Activated CD8-positive, alpha-beta memory T cell treated with anti-CD3 and anti-CD28 coated beads, Interleukin-2, amount 50 U/mL, for 48 hours (primary cell): ENCODE data around the gene LSM14A.
"Not testable (repeated sequence)": the region's sequence is repeated elsewhere in the genome, so short reads cannot be mapped to it uniquely, and the experiment has no call there.

Experiments used
- DNase-seq: peaks from one replicate; pipeline ENCODE4 v3.0.0-alpha.2; 2020

Gene LSM14A

GRCh38 chr19:34232566-34233481, 60.5 kb downstream of the LSM14A start:
- peak; percentile 63 for DNase-seq

GRCh38 chr19:34235425-34235940, 63.2 kb downstream of the LSM14A start:
- DNase-seq, result no peak

GRCh38 chr19:34236035-34236987, 64.0 kb downstream of the LSM14A start:
- no peak for DNase-seq

- no peak for DNase-seq
Observed at GRCh38 chr19:34237283-34237682, 65.0 kb downstream of the LSM14A start.

GRCh38 chr19:34237939-34238338, 65.6 kb downstream of the LSM14A start:
- no peak for DNase-seq

- no peak for DNase-seq
Observed at GRCh38 chr19:34241513-34242337, 69.4 kb downstream of the LSM14A start.

- DNase-seq, result not testable (repeated sequence)
Observed at GRCh38 chr19:34243138-34243875, 71.0 kb downstream of the LSM14A start.

GRCh38 chr19:34243876-34244578, 71.7 kb downstream of the LSM14A start:
- no peak for DNase-seq

GRCh38 chr19:34244611-34245299, 72.5 kb downstream of the LSM14A start:
- no peak for DNase-seq

GRCh38 chr19:34246340-34246739, 74.0 kb downstream of the LSM14A start:
- no peak for DNase-seq

- DNase-seq, result no peak
Observed at GRCh38 chr19:34248941-34249340, 76.6 kb downstream of the LSM14A start.

- DNase-seq, result not testable (repeated sequence)
Observed at GRCh38 chr19:34253167-34253566, 80.9 kb downstream of the LSM14A start.

GRCh38 chr19:34253681-34254045, 81.4 kb downstream of the LSM14A start:
- DNase-seq, result not testable (repeated sequence)

- peak; percentile 93 for DNase-seq
Observed at GRCh38 chr19:34254046-34254697, 81.9 kb downstream of the LSM14A start, which contains the start of gene GARRE1. GARRE1 (plus strand) TSS chr19:34254554; CDS start chr19:34300474, 45,920 bp downstream.

GRCh38 chr19:34254698-34255432, 82.6 kb downstream of the LSM14A start:
- DNase-seq, result peak; percentile 70

- DNase-seq, result no peak
Observed at GRCh38 chr19:34255546-34255945, 83.2 kb downstream of the LSM14A start.

GRCh38 chr19:34256835-34257558, 84.7 kb downstream of the LSM14A start:
- no peak for DNase-seq

- DNase-seq, result no peak
Observed at GRCh38 chr19:34257559-34257924, 85.2 kb downstream of the LSM14A start.
